ENCODE measurements around the gene ADAM17. TPM values are rescaled to one million over a fixed set of nuclear protein-coding genes. Genes with fewer than 3 reads are reported as not detected.
A peak's percentile ranks its signal among the peaks of the same experiment; 100 is the strongest.
"Not testable (repeated sequence)": the region's sequence is repeated elsewhere in the genome, so short reads cannot be mapped to it uniquely, and the experiment has no call there.

ADAM17 gene
- total RNA-seq, 1 donor from 2014 or later = 5.4 TPM

GRCh38 chr2:9527995-9528787, 27.4 kb downstream of the ADAM17 start:
- DNase-seq (ENCODE audit: low spot score) = no peak
- ATAC-seq = peak; percentile 78

GRCh38 chr2:9525266-9525665, 30.4 kb downstream of the ADAM17 start:
- DNase-seq (ENCODE audit: low spot score) = no peak
- ATAC-seq = no peak

- no peak for DNase-seq (ENCODE audit: low spot score)
- ATAC-seq = no peak
Measured at GRCh38 chr2:9524291-9524690, 31.3 kb downstream of the ADAM17 start.

- DNase-seq (ENCODE audit: low spot score) = no peak
- no peak for ATAC-seq
Measured at GRCh38 chr2:9519250-9519649, 36.4 kb downstream of the ADAM17 start.

DNA sequence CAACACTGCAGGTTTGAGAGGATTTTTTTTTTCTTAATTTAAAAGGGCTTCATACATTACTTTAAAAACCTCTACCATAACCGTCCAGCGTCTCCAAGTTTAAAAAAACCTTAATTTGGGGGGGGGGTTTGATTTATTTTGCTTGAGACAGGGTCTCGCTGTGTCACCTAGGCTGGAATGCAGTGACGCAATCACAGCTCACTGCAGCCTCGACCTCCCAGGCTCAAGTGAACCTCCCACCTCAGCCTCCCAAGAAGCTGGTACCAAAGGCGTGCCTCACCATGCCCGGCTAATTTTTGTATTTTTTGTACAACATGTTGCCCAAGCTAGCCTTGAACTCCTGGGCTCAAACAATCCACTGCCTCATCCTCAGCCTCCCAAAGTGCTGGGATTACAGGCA, 36.9 kb downstream of the ADAM17 start:
- ATAC-seq (no peak), DNase-seq (ENCODE audit: low spot score) (no peak)

- no peak for ATAC-seq
- DNase-seq (ENCODE audit: low spot score) = no peak
Measured at GRCh38 chr2:9518163-9518562, 37.5 kb downstream of the ADAM17 start.

DNA sequence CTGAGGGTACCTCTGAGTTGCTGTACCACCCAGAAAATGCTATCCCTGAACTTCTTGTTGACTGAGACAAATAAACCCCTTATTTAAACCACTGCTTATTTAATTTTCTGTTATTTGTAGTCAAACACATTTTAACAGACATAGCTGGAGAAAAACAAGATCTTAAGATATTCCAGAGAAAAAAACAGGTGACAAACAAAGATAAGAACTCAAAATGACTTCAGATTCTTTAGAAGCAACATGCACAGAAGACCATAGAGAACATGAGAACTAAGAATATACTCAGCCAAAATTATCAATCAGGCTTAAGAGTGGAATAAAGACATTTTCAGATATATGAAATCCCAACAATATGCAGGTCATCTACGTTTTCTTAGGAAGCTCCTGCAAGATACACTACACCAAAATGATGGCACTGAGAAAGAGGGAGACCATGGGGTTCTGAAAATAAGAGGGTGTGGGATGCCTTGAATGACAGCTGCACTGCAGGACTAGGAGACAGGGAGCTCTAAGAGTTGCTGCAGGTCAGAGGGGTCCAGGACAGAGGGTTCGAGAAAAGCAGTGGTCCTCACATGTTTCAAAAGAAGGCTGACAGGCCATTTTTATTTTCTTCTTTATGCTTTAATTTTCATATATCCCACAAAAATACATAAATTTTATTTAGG, 38.4 kb downstream of the ADAM17 start:
- DNase-seq (ENCODE audit: low spot score) (no peak), ATAC-seq (no peak)

DNA sequence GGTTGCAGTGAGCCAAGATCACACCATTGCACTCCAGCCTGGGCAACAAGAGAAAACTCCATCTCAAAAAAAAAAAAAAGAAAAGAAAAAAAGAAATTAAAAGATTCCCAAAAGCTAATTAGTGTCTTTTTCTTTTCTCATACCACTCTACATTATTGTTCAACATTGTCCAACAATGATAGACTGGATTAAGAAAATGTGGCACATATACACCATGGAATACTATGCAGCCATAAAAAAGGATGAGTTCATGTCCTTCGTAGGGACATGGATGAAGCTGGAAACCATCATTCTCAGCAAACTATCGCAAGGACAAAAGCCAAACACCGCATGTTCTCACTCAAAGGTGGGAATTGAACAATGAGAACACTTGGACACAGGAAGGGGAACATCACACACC, 41.7 kb downstream of the ADAM17 start:
- not testable (repeated sequence) for ATAC-seq; DNase-seq (ENCODE audit: low spot score)

- DNase-seq (ENCODE audit: low spot score) (no peak), ATAC-seq (no peak)
Measured at GRCh38 chr2:9508931-9509330, 46.7 kb downstream of the ADAM17 start.

GRCh38 chr2:9498210-9498609, 57.4 kb downstream of the ADAM17 start:
- no peak for ATAC-seq
- no peak for DNase-seq (ENCODE audit: low spot score)

DNA sequence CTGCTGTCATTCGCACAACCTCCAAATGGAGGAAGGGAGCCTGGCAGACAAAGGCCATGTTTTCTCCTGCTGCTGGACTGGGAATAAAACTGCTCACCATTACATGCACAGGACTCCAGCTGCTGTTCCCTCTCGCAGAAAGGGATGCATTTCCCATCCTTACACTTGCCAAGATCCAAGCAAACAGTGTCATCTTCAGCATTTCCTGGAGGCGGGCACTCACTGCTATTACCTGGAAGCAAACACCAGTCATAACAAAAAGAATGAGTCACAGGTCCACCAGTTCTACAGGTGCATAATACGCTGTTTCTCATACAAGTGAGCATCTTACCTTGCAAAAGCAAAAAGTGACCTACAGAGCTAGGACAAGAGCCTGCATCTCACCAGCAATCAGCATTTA, 58.6 kb downstream of the ADAM17 start:
- no peak for ATAC-seq
- DNase-seq (ENCODE audit: low spot score) = no peak

DNA sequence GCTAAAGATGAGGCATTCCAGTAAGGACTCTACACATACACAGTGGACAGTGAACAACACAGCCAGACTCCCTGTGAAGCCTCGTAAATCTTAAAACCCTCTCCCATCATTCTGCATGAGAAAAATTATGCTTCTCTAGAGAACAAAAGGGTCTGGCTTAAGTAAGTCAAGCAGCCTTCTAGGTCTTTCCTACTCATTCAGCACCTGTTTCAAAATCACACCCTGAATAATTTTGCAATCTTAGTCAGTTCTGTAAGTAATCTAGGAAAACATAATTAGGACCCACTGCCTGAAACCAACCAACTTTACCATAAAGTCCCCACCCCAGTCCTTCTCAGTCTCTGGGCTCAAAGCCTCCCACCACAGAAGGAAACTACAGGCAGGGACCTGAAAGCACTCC, 61.5 kb downstream of the ADAM17 start:
- ATAC-seq (no peak), DNase-seq (ENCODE audit: low spot score) (no peak)

DNA sequence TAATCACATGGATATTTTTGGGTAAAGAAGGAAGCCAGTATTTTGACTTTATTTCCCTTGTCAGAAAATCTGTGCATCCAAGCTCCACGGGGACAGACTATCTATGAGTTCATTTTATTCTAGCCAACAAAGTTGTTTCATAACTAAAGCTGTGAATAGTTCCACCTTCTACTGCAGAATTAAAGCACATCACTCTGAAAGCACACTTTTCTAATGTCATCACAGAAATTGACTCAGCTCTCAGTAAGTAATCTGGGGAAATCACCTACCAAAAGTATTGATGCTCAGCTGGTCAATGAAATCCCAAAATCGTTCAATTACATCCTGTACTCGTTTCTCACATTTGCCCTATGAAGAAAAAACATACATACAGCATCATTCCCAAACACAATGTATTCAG, 62.2 kb downstream of the ADAM17 start:
- no peak for ATAC-seq

GRCh38 chr2:9492927-9493326, 62.7 kb downstream of the ADAM17 start:
- DNase-seq (ENCODE audit: low spot score) = no peak
- ATAC-seq = no peak

More for the DNA sequence above, 62.2 kb downstream of the ADAM17 start:
- DNase-seq (ENCODE audit: low spot score) = no peak

GRCh38 chr2:9490789-9491188, 64.8 kb downstream of the ADAM17 start:
- ATAC-seq (no peak), DNase-seq (ENCODE audit: low spot score) (no peak)

- DNase-seq (ENCODE audit: low spot score) (no peak), ATAC-seq (no peak)
Measured at GRCh38 chr2:9488583-9489547, 66.8 kb downstream of the ADAM17 start.

- ATAC-seq (no peak), DNase-seq (ENCODE audit: low spot score) (no peak)
Measured at GRCh38 chr2:9484533-9484932, 71.1 kb downstream of the ADAM17 start.

- no peak for DNase-seq (ENCODE audit: low spot score)
- ATAC-seq = no peak
Measured at GRCh38 chr2:9483107-9483506, 72.5 kb downstream of the ADAM17 start.

GRCh38 chr2:9480157-9480556, 75.5 kb downstream of the ADAM17 start:
- ATAC-seq (no peak), DNase-seq (ENCODE audit: low spot score) (no peak)

- no peak for DNase-seq (ENCODE audit: low spot score)
- no peak for ATAC-seq
Measured at GRCh38 chr2:9478526-9478925, 77.1 kb downstream of the ADAM17 start.

DNA sequence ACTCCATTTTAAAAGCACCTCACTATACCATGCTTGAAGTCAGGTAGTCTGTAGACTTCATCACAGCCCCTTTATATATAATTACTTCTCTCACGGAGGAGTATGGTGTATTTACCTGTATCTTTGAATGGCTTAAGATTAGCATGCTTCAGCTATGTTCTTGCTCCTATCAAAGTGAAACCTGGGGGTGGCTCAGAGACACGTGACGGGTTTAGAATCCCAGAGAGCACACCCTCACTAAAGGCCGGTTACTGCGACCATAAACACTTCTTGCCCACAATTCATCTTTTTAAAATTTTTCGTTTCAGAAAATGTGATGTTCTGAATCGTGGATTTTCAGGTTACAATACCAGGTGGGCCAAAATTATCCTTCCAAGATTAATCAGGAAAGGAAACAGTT, 77.7 kb downstream of the ADAM17 start:
- no peak for DNase-seq (ENCODE audit: low spot score)
- no peak for ATAC-seq
